ENCODE measurements around the gene YIPF2. TPM values are rescaled to one million over a fixed set of nuclear protein-coding genes. Genes with fewer than 3 reads are reported as not detected.

The YIPF2 gene
- total RNA-seq, 1 experiment from 2014 or later, result 78.1 TPM

DNA sequence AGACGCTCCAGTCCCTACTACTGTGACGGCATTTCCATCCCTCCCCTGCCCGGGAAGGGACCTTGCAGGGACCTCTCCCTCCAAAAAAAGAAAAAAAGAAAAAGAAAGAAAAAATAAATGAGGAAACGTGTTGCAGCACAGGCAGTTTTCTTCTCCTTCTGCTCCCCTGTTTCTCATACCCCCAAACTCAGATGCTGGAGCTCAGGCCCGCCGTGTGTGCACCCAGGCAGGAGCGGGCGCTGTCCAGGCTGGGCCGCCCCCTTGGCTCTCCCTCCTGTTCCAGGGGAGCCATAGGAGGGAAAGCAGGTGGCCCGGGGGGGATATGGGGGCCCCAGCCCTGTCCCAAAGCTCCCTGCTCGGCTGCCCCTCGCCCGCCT is 5.8 kb downstream of the YIPF2 start:
- peaks cover 2% of the 10 kb centered on the region for H3K36me3 ChIP-seq (ENCODE audit: control insufficient read depth, insufficient read depth, low read length)

DNA sequence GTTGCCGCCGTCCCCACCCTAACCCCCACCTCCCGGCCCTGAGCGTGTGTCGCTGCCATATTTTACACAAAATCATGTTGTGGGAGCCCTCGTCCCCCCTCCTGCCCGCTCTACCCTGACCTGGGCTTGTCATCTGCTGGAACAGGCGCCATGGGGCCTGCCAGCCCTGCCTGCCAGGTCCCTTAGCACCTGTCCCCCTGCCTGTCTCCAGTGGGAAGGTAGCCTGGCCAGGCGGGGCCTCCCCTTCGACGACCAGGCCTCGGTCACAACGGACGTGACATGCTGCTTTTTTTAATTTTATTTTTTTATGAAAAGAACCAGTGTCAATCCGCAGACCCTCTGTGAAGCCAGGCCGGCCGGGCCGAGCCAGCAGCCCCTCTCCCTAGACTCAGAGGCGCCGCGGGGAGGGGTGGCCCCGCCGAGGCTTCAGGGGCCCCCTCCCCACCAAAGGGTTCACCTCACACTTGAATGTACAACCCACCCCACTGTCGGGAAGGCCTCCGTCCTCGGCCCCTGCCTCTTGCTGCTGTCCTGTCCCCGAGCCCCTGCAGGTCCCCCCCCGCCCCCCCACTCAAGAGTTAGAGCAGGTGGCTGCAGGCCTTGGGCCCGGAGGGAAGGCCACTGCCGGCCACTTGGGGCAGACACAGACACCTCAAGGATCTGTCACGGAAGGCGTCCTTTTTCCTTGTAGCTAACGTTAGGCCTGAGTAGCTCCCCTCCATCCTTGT is 6.4 kb downstream of the YIPF2 start:
- CTCF ChIA-PET, result interaction anchor here (0.6 to 1.0 kb wide), 2 partner anchors 39 to 51 kb away, joined by 3 to 7 read pairs; partner anchors contain the start of gene CARM1
- peaks cover under 1% of the 10 kb centered on the region for H3K4me1 Mint-ChIP-seq (ENCODE audit: low read depth, unreplicated experiment)
- no peak for DNase-seq
- BruUV-seq (replicated peaks), result TSS peak; percentile 54
- no peaks in the 10 kb centered on the region for H3K4me1 ChIP-seq
- H3K36me3 ChIP-seq (ENCODE audit: control insufficient read depth, insufficient read depth, low read length), result peaks cover 2% of the 10 kb centered on the region
- H3K9me3 Mint-ChIP-seq (ENCODE audit: unreplicated experiment), result no peaks in the 10 kb centered on the region
- H3K27ac Mint-ChIP-seq (ENCODE audit: unreplicated experiment), result peak overlapping the region; percentile 76
- H3K36me3 Mint-ChIP-seq (ENCODE audit: insufficient read depth, unreplicated experiment), result peaks cover 83% of the 10 kb centered on the region
- H3K27me3 Mint-ChIP-seq (ENCODE audit: insufficient read depth, unreplicated experiment), result no peaks in the 10 kb centered on the region
- POLR2A ChIA-PET, result no interaction called here
- intact Hi-C loops (cut with micrococcal nuclease; ENCODE audit: unreplicated experiment), result no loop called here
- no peaks in the 10 kb centered on the region for H3K9me3 ChIP-seq
- TF ChIP-seq, protein P1, sequence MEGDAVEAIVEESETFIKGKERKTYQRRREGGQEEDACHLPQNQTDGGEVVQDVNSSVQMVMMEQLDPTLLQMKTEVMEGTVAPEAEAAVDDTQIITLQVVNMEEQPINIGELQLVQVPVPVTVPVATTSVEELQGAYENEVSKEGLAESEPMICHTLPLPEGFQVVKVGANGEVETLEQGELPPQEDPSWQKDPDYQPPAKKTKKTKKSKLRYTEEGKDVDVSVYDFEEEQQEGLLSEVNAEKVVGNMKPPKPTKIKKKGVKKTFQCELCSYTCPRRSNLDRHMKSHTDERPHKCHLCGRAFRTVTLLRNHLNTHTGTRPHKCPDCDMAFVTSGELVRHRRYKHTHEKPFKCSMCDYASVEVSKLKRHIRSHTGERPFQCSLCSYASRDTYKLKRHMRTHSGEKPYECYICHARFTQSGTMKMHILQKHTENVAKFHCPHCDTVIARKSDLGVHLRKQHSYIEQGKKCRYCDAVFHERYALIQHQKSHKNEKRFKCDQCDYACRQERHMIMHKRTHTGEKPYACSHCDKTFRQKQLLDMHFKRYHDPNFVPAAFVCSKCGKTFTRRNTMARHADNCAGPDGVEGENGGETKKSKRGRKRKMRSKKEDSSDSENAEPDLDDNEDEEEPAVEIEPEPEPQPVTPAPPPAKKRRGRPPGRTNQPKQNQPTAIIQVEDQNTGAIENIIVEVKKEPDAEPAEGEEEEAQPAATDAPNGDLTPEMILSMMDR (IDR thresholded peaks at IDR 0.05; ENCODE audit: insufficient read depth in 1 of 2, low read depth in 1 of 2, low read length in 1 of 2, severe bottlenecking in 1 of 2, unreplicated experiment in 1 of 2), result no peak
- H3K4me3 Mint-ChIP-seq (ENCODE audit: unreplicated experiment), result peak overlapping the region; percentile 6
- H3K27me3 ChIP-seq (replicated peaks; ENCODE audit: control insufficient read depth, insufficient read depth, low read length), result no peaks in the 10 kb centered on the region
- no peak overlapping the region for H3K4me3 ChIP-seq (ENCODE audit: low read depth, low read length)

More for the DNA sequence above, 5.8 kb downstream of the YIPF2 start:
- Histone ChIP-seq H3K4me1 (no peaks in the 10 kb centered on the region), H3K4me3 (ENCODE audit: low read depth, low read length) (no peak overlapping the region), H3K27me3 (replicated peaks; ENCODE audit: control insufficient read depth, insufficient read depth, low read length) (no peaks in the 10 kb centered on the region), H3K9me3 (no peaks in the 10 kb centered on the region)
- Mint-ChIP-seq H3K27me3 (ENCODE audit: insufficient read depth, unreplicated experiment) (no peaks in the 10 kb centered on the region), H3K4me1 (ENCODE audit: low read depth, unreplicated experiment) (peaks cover 6% of the 10 kb centered on the region), H3K27ac (ENCODE audit: unreplicated experiment) (peak overlapping the region; percentile 76), H3K4me3 (ENCODE audit: unreplicated experiment) (peak overlapping the region; percentile 6), H3K36me3 (ENCODE audit: insufficient read depth, unreplicated experiment) (peaks cover 83% of the 10 kb centered on the region), H3K9me3 (ENCODE audit: unreplicated experiment) (no peaks in the 10 kb centered on the region)
- intact Hi-C loops (cut with micrococcal nuclease; ENCODE audit: unreplicated experiment), result no loop called here
- ChIA-PET CTCF (interaction anchor here (0.6 to 1.0 kb wide), 2 partner anchors 39 to 51 kb away, joined by 3 to 7 read pairs; partner anchors contain the start of gene CARM1), POLR2A (no interaction called here)
- BruUV-seq (replicated peaks), result TSS peak; percentile 11
- TF ChIP-seq, protein P1 (IDR thresholded peaks at IDR 0.05; ENCODE audit: insufficient read depth in 1 of 2, low read depth in 1 of 2, low read length in 1 of 2, severe bottlenecking in 1 of 2, unreplicated experiment in 1 of 2), result no peak
- no peak for DNase-seq

DNA sequence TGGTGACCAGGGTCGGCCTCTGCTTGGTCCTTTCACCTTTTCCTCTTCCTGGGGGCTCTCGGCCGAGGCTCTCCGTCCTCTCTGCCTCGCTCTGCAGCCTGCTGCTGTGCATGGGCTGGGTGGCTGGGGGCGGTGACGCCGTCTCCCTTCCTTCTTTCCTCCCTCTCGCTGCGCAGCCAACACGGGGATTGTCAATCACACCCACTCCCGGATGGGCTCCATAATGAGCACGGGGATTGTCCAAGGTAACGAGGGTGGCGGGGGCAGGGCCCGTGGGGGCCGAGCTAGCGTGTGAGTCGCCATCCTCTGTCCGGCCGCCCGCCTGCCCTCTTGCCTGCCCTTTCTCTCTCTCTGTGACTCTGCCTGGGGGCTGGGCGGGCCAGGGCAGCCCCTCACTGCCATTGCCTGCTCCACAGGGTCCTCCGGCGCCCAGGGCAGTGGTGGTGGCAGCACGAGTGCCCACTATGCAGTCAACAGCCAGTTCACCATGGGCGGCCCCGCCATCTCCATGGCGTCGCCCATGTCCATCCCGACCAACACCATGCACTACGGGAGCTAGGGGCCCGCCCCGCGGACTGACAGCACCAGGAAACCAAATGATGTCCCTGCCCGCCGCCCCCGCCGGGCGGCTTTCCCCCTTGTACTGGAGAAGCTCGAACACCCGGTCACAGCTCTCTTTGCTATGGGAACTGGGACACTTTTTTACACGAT is 7.1 kb downstream of the YIPF2 start:
- Mint-ChIP-seq H3K27me3 (ENCODE audit: insufficient read depth, unreplicated experiment) (no peaks in the 10 kb centered on the region), H3K4me1 (ENCODE audit: low read depth, unreplicated experiment) (no peaks in the 10 kb centered on the region), H3K4me3 (ENCODE audit: unreplicated experiment) (peak overlapping the region; percentile 23), H3K27ac (ENCODE audit: unreplicated experiment) (peak overlapping the region; percentile 19), H3K36me3 (ENCODE audit: insufficient read depth, unreplicated experiment) (peaks cover 90% of the 10 kb centered on the region), H3K9me3 (ENCODE audit: unreplicated experiment) (no peaks in the 10 kb centered on the region)
- Histone ChIP-seq H3K36me3 (ENCODE audit: control insufficient read depth, insufficient read depth, low read length) (peaks cover 4% of the 10 kb centered on the region), H3K4me3 (ENCODE audit: low read depth, low read length) (no peak overlapping the region), H3K4me1 (no peaks in the 10 kb centered on the region), H3K9me3 (no peaks in the 10 kb centered on the region), H3K27me3 (replicated peaks; ENCODE audit: control insufficient read depth, insufficient read depth, low read length) (no peaks in the 10 kb centered on the region)
- CTCF ChIA-PET, result no interaction called here
- TF ChIP-seq, protein P1 (IDR thresholded peaks at IDR 0.05; ENCODE audit: insufficient read depth in 1 of 2, low read depth in 1 of 2, low read length in 1 of 2, severe bottlenecking in 1 of 2, unreplicated experiment in 1 of 2), result no peak
- no TSS peak for BruUV-seq (replicated peaks)
- DNase-seq, result no peak
- intact Hi-C loops (cut with micrococcal nuclease; ENCODE audit: unreplicated experiment), result no loop called here
- POLR2A ChIA-PET, result no interaction called here
